SK-N-MC (cell line): ENCODE measurements around the gene XRCC4.

Experiments used
- EZH2 ChIP-seq: fragments of 200-600 bp; sonication (generic); IDR thresholded peaks from one replicate; pipeline ENCODE4 v1.6.1; 2017; ENCODE audit warnings: antibody characterized with exemption
- FOXP2 ChIP-seq: optimal IDR thresholded peaks from 2 replicates; pipeline ENCODE3; 2011; ENCODE audit warnings: mild to moderate bottlenecking, moderate library complexity; ENCODE audit not compliant: insufficient read depth; ENCODE audit errors: extremely low read length, control extremely low read depth

DNA sequence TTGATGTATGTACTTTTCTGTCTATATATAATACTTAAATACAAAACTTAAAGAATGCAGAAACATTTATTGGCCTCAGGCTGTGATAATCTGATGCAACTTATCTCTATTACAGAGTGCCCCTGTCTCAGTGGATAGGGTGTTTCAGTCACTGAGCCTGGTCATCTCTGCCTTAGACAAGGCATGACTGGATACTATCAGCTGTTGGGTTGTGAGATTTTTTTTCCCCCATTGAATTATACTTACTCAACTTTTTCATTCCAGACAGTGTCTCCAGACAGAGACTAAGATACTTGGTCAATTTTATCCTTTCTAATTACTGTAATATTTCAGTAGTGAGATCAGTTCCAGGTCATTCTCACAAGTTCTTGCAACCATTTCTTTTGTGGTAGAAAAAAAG lies 26.7 kb downstream of the XRCC4 start:
- TF ChIP-seq EZH2 (no peak), FOXP2 (no peak)
